C4-2B (cell line): ENCODE data around the gene C13orf46.

Source experiments
- ZFX ChIP-seq: fragments of 450-650 bp; IDR thresholded peaks from 2 replicates; pipeline ENCODE4 v1.6.1; 2017
- TF ChIP-seq, protein P1 (sequence below): fragments of 450-650 bp; conservative IDR thresholded peaks from 2 replicates; pipeline ENCODE4 v1.5.1; 2017; ENCODE audit warnings: mild to moderate bottlenecking

DNA sequence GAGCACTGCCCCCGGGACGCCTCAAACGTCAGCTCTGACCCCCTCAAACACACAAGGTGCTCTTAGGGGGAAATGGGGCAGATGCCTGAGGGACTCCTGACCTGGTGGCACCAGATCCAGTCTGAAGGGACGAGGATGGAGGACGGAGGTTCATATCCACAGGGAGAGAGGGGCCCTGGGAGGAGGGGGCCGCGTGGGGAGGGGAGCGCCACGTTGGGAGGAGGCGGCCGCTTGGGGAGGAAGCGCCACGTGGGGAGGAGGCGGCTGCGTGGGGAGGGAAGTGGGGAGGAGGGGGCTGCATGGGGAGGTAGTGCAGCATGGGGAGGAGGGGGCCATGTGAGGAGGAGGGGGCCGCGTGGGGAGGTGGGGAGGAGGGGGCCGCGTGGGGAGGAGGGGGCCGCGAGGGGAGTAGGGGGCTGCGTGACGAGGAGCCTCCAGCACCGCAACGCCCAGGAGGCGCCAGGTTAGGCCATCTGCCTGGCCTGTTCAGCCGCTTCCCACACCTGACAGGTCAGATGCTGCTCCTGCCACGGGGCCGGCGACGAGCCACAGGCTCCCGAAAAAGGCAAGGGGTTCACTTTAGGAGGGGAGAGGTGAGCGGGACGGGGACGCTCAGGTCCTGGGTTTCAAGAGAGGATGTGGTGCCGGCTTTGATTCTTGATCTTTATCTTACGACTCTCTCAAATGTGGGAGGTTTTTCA, 36.7 kb upstream of the C13orf46 start:
- TF ChIP-seq, protein P1, sequence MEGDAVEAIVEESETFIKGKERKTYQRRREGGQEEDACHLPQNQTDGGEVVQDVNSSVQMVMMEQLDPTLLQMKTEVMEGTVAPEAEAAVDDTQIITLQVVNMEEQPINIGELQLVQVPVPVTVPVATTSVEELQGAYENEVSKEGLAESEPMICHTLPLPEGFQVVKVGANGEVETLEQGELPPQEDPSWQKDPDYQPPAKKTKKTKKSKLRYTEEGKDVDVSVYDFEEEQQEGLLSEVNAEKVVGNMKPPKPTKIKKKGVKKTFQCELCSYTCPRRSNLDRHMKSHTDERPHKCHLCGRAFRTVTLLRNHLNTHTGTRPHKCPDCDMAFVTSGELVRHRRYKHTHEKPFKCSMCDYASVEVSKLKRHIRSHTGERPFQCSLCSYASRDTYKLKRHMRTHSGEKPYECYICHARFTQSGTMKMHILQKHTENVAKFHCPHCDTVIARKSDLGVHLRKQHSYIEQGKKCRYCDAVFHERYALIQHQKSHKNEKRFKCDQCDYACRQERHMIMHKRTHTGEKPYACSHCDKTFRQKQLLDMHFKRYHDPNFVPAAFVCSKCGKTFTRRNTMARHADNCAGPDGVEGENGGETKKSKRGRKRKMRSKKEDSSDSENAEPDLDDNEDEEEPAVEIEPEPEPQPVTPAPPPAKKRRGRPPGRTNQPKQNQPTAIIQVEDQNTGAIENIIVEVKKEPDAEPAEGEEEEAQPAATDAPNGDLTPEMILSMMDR, result no peak
- no peak for TF ChIP-seq ZFX
